ENCODE measurements around the gene SLC35F3.

SLC35F3 gene

GRCh38 chr1:234217316-234217840 lies 312.9 kb downstream of the SLC35F3 start:
- H3K27ac ChIP-seq (ENCODE audit: low read depth, low read length, severe bottlenecking) = no peak overlapping the region
- no peaks in the 10 kb centered on the region for H3K36me3 ChIP-seq (ENCODE audit: control insufficient read depth, insufficient read depth, low read length)
- H3K4me3 ChIP-seq (ENCODE audit: extremely low read depth, insufficient read depth, low read length, poor library complexity, severe bottlenecking) = no peak overlapping the region
- H3K4me1 ChIP-seq (ENCODE audit: control insufficient read depth, insufficient read depth, low read length, poor library complexity, severe bottlenecking) = no peaks in the 10 kb centered on the region
- H3K9me3 ChIP-seq (ENCODE audit: control insufficient read depth, low read length) = no peaks in the 10 kb centered on the region
- 90 to 96% methylated on average over 3 of the region's 4 CpGs for WGBS, 2 experiments (ENCODE audit: insufficient coverage in 2 of 2)

- Histone ChIP-seq H3K4me3 (ENCODE audit: extremely low read depth, insufficient read depth, low read length, poor library complexity, severe bottlenecking) (no peak overlapping the region), H3K4me1 (ENCODE audit: control insufficient read depth, insufficient read depth, low read length, poor library complexity, severe bottlenecking) (no peaks in the 10 kb centered on the region), H3K27ac (ENCODE audit: low read depth, low read length, severe bottlenecking) (no peak overlapping the region), H3K36me3 (ENCODE audit: control insufficient read depth, insufficient read depth, low read length) (no peaks in the 10 kb centered on the region), H3K9me3 (ENCODE audit: control insufficient read depth, low read length) (no peaks in the 10 kb centered on the region)
- WGBS, 2 experiments (ENCODE audit: insufficient coverage in 2 of 2) = 80 to 100% methylated on average over 1 of the region's 3 CpGs
Observed at GRCh38 chr1:234218078-234218477, 313.6 kb downstream of the SLC35F3 start.

GRCh38 chr1:234219711-234220110 lies 315.2 kb downstream of the SLC35F3 start:
- no peak overlapping the region for H3K4me3 ChIP-seq (ENCODE audit: extremely low read depth, insufficient read depth, low read length, poor library complexity, severe bottlenecking)
- no peaks in the 10 kb centered on the region for H3K36me3 ChIP-seq (ENCODE audit: control insufficient read depth, insufficient read depth, low read length)
- no peak overlapping the region for H3K27ac ChIP-seq (ENCODE audit: low read depth, low read length, severe bottlenecking)
- 88 to 92% methylated on average over 9 of the region's 9 CpGs for WGBS, 2 experiments (ENCODE audit: insufficient coverage in 2 of 2)
- no peaks in the 10 kb centered on the region for H3K4me1 ChIP-seq (ENCODE audit: control insufficient read depth, insufficient read depth, low read length, poor library complexity, severe bottlenecking)
- H3K9me3 ChIP-seq (ENCODE audit: control insufficient read depth, low read length) = no peaks in the 10 kb centered on the region

- WGBS, 2 experiments (ENCODE audit: insufficient coverage in 2 of 2) = no CpG with 5 or more reads among the region's 2 CpGs
- H3K27ac ChIP-seq (ENCODE audit: low read depth, low read length, severe bottlenecking) = no peak overlapping the region
- no peaks in the 10 kb centered on the region for H3K4me1 ChIP-seq (ENCODE audit: control insufficient read depth, insufficient read depth, low read length, poor library complexity, severe bottlenecking)
- no peak overlapping the region for H3K4me3 ChIP-seq (ENCODE audit: extremely low read depth, insufficient read depth, low read length, poor library complexity, severe bottlenecking)
- no peaks in the 10 kb centered on the region for H3K36me3 ChIP-seq (ENCODE audit: control insufficient read depth, insufficient read depth, low read length)
- H3K9me3 ChIP-seq (ENCODE audit: control insufficient read depth, low read length) = no peaks in the 10 kb centered on the region
Observed at GRCh38 chr1:234221601-234222000, 317.1 kb downstream of the SLC35F3 start.

GRCh38 chr1:234222561-234223280 lies 318.2 kb downstream of the SLC35F3 start:
- H3K36me3 ChIP-seq (ENCODE audit: control insufficient read depth, insufficient read depth, low read length) = no peaks in the 10 kb centered on the region
- WGBS, 2 experiments (ENCODE audit: insufficient coverage in 2 of 2) = 86 to 90% methylated on average over 4 to 5 of the region's 6 CpGs
- no peaks in the 10 kb centered on the region for H3K9me3 ChIP-seq (ENCODE audit: control insufficient read depth, low read length)
- no peak overlapping the region for H3K4me3 ChIP-seq (ENCODE audit: extremely low read depth, insufficient read depth, low read length, poor library complexity, severe bottlenecking)
- H3K27ac ChIP-seq (ENCODE audit: low read depth, low read length, severe bottlenecking) = no peak overlapping the region
- no peaks in the 10 kb centered on the region for H3K4me1 ChIP-seq (ENCODE audit: control insufficient read depth, insufficient read depth, low read length, poor library complexity, severe bottlenecking)

GRCh38 chr1:234226113-234226818 lies 321.8 kb downstream of the SLC35F3 start:
- no peaks in the 10 kb centered on the region for H3K36me3 ChIP-seq (ENCODE audit: control insufficient read depth, insufficient read depth, low read length)
- no peak overlapping the region for H3K4me3 ChIP-seq (ENCODE audit: extremely low read depth, insufficient read depth, low read length, poor library complexity, severe bottlenecking)
- H3K9me3 ChIP-seq (ENCODE audit: control insufficient read depth, low read length) = no peaks in the 10 kb centered on the region
- H3K27ac ChIP-seq (ENCODE audit: low read depth, low read length, severe bottlenecking) = no peak overlapping the region
- WGBS, 2 experiments (ENCODE audit: insufficient coverage in 2 of 2) = 33 to 41% methylated on average over 5 of the region's 5 CpGs
- H3K4me1 ChIP-seq (ENCODE audit: control insufficient read depth, insufficient read depth, low read length, poor library complexity, severe bottlenecking) = peaks cover 3% of the 10 kb centered on the region

GRCh38 chr1:234226819-234227165 lies 322.3 kb downstream of the SLC35F3 start:
- Histone ChIP-seq H3K27ac (ENCODE audit: low read depth, low read length, severe bottlenecking) (no peak overlapping the region), H3K9me3 (ENCODE audit: control insufficient read depth, low read length) (no peaks in the 10 kb centered on the region), H3K4me1 (ENCODE audit: control insufficient read depth, insufficient read depth, low read length, poor library complexity, severe bottlenecking) (peaks cover 3% of the 10 kb centered on the region), H3K36me3 (ENCODE audit: control insufficient read depth, insufficient read depth, low read length) (no peaks in the 10 kb centered on the region), H3K4me3 (ENCODE audit: extremely low read depth, insufficient read depth, low read length, poor library complexity, severe bottlenecking) (no peak overlapping the region)
- 95 to 97% methylated on average over 3 to 10 of the region's 10 CpGs for WGBS, 2 experiments (ENCODE audit: insufficient coverage in 2 of 2)

GRCh38 chr1:234229581-234230387 lies 325.3 kb downstream of the SLC35F3 start:
- WGBS, 2 experiments (ENCODE audit: insufficient coverage in 2 of 2) = 69 to 86% methylated on average over 2 to 6 of the region's 10 CpGs
- no peak overlapping the region for H3K27ac ChIP-seq (ENCODE audit: low read depth, low read length, severe bottlenecking)

GRCh38 chr1:234230414-234230862 lies 326.0 kb downstream of the SLC35F3 start:
- Histone ChIP-seq H3K9me3 (ENCODE audit: control insufficient read depth, low read length) (no peaks in the 10 kb centered on the region), H3K36me3 (ENCODE audit: control insufficient read depth, insufficient read depth, low read length) (no peaks in the 10 kb centered on the region), H3K27ac (ENCODE audit: low read depth, low read length, severe bottlenecking) (no peak overlapping the region), H3K4me3 (ENCODE audit: extremely low read depth, insufficient read depth, low read length, poor library complexity, severe bottlenecking) (no peak overlapping the region), H3K4me1 (ENCODE audit: control insufficient read depth, insufficient read depth, low read length, poor library complexity, severe bottlenecking) (peaks cover 3% of the 10 kb centered on the region)
- WGBS, 2 experiments (ENCODE audit: insufficient coverage in 2 of 2) = 71 to 76% methylated on average over 9 to 10 of the region's 10 CpGs

More at GRCh38 chr1:234229581-234230387, 325.3 kb downstream of the SLC35F3 start:
- H3K36me3 ChIP-seq (ENCODE audit: control insufficient read depth, insufficient read depth, low read length) = no peaks in the 10 kb centered on the region
- H3K9me3 ChIP-seq (ENCODE audit: control insufficient read depth, low read length) = no peaks in the 10 kb centered on the region
- peaks cover 3% of the 10 kb centered on the region for H3K4me1 ChIP-seq (ENCODE audit: control insufficient read depth, insufficient read depth, low read length, poor library complexity, severe bottlenecking)
- no peak overlapping the region for H3K4me3 ChIP-seq (ENCODE audit: extremely low read depth, insufficient read depth, low read length, poor library complexity, severe bottlenecking)

GRCh38 chr1:234231061-234231892 lies 326.8 kb downstream of the SLC35F3 start:
- no peaks in the 10 kb centered on the region for H3K36me3 ChIP-seq (ENCODE audit: control insufficient read depth, insufficient read depth, low read length)
- H3K4me3 ChIP-seq (ENCODE audit: extremely low read depth, insufficient read depth, low read length, poor library complexity, severe bottlenecking) = no peak overlapping the region
- 91 to 93% methylated on average over 41 to 52 of the region's 55 CpGs for WGBS, 2 experiments (ENCODE audit: insufficient coverage in 2 of 2)
- peaks cover 3% of the 10 kb centered on the region for H3K4me1 ChIP-seq (ENCODE audit: control insufficient read depth, insufficient read depth, low read length, poor library complexity, severe bottlenecking)
- H3K27ac ChIP-seq (ENCODE audit: low read depth, low read length, severe bottlenecking) = no peak overlapping the region
- no peaks in the 10 kb centered on the region for H3K9me3 ChIP-seq (ENCODE audit: control insufficient read depth, low read length)

All from mesodermal cell (in vitro differentiated cells).